SK-N-DZ (cell line): Measurements from ENCODE around the gene TMEM233.
"Not testable (repeated sequence)": the region's sequence is repeated elsewhere in the genome, so short reads cannot be mapped to it uniquely, and the experiment has no call there.

ENCODE experiments used
- DNase-seq: peaks from one replicate; pipeline ENCODE4 v3.0.0-alpha.2; 2015; ENCODE audit warnings: low spot score

Gene TMEM233

DNA sequence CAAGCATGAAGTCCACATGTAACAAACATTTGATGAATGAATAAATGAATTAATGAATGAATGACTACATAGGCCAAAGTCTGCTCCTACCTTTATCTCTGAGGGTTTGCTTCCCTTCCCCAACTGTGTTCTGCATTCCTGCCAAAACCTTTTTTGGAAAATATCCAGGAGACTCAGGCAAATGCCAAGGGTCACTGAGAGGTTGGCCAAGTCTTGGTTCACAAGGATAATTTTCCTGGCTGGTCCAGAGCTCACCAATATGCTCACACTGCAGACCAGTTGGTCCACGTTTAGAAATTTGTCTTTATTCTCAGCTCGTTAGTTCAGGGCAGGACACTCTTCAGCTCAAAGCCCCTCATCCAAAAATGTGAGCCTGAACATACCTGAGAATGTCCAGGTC is 10.2 kb downstream of the TMEM233 start:
- no peak for DNase-seq

DNA sequence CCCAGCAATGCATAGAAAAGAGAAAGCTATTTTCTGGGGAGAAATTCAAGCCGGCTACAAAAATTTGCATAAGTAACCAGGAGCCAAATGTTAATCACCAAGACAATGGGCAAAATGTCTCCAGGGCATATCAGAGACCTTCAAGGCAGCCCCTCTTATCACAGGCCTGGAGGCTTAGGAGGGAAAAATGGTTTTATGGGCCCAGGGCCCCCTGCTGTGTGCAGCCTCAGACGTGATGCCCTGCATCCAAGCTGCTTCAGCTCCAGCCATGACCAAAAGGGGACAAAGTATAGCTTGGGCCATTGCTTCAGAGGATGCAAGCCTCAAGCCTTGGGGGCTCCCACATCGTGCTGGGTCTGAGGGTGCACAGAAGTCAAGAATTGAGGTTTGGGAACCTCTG is 15.8 kb downstream of the TMEM233 start:
- no peak for DNase-seq

DNA sequence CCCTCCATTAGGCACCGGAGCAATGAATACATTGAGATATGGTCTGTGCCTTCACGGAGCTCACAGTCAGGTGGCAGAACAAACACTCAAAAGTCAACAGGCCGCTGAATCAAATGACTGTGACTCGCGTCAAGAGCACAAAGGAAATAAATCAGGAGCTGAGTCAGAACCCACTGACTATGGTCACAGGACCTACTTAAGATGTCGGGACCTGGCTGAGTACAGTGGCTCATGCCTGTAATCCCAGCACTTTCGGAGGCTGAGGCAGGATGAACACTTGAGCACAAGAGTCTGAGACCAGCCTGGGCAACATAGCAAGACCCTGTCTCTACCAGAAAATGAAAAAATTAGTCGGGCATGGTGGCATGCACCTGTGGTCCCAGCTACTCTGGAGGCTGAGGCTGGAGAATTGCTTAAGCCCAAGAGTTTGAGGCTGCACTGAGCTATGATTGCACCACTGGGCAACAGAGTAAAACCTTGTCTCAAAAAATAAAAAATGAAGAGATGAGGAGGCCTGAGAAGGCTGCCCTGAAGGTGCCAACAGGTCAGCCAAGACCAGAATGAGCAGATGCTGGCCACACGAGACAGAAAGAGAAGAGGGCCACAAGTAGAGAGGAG is 19.9 kb downstream of the TMEM233 start:
- DNase-seq: no peak

DNA sequence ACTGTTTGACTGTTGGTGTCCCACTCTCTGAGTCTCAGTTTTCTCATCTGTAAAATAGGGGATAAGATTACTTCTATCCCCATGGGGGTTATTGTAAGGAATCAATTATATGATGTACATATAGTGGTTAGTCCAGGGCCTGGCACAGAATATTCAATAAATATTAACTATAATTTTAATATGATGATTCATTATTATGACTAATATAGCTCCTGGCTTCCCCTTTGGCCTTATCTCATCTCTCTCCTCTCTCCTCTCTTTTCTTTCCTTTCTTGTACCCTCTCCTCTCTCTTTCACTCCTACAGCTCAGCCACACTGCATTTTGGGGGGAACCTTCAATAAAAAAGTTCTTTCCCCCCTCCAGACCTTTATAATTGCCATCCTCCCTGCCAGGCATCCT is 21.1 kb downstream of the TMEM233 start:
- DNase-seq: no peak

DNA sequence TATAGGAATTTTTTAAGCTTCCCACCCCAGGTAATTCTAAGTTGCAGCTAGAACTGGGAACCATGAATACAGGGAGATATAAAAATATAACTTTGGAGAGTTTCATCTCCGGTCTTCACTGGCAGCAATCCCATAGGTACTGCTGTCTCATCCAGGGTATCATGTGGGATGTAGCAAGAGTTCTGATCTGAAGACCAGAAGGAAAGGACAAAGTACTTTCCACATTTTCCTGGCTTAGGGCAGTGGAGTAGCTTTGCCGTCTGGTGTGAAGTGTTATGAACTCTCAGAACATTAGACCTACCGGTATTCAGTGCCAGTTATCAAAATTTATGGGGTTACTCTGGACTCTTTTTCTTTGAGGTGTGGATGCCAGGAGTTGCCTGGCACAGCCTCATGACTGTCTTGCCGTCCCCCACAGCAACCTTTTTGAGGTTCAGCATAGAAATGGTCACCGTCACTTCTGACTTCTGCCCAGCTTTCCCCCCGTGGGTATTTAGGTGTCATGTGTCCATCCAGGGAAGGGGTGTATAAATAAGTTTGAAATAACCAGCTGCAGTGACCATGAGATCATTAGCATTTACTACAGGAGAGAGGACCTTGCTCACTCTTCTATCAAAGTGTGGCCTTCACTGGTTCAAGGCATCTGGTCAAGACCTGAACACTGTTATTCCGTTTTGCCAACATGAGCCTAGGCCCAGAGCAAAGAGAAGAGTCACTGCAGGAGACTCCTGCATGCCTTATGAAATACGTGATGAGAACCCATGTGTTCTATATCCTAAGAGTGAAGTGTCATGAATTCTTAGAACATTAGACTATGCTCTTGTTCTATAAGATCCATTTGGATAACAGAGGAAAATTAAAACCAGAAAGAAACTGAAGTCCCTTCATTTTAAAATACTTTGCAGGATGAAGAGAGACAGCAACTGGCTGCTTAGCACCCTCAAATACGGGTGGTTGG is 22.2 kb downstream of the TMEM233 start:
- no peak for DNase-seq

DNA sequence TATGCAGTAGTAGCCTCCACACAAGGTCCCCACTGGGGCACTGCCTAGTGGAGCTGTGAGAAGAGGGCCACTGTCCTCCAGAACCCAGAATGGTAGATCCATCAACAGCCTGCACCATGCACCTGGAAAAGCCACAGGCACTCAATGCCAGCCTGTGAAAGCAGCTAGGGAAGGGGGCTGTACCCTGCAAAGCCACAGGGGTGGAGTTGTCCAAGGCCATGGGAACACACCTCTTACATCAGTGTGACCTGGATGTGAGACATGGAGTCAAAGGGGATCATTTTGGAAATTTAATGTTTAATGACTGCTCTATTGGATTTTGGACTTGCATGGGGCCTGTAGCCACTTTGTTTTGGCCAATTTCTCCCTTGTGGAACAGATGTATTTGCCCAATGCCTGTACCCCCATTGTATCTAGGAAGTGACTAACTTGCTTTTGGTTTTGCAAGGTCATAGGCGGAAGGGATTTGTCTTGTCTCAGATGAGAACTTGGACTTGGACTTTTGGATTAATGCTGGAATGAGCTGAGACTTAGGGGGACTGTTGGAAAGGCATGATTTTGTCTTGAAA is 24.8 kb downstream of the TMEM233 start:
- DNase-seq: not testable (repeated sequence)

DNA sequence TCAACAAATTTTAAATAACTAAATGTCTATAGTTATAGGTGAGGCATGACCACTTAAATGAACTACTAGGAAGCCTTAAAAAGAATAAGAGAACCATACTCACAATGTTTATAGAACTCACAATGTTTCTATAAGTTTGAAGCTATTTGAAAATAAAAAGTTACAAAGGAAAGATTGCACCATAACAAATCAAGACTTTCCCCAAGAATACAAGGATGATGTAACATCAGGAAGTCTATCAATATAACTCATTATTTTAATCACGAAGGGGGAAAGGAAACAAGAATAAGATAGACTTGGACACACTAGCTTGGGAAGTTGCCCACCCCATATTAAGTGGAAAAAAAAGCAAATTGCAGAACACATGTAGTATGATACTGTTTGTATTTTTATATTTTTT is 26.9 kb downstream of the TMEM233 start:
- no peak for DNase-seq

DNA sequence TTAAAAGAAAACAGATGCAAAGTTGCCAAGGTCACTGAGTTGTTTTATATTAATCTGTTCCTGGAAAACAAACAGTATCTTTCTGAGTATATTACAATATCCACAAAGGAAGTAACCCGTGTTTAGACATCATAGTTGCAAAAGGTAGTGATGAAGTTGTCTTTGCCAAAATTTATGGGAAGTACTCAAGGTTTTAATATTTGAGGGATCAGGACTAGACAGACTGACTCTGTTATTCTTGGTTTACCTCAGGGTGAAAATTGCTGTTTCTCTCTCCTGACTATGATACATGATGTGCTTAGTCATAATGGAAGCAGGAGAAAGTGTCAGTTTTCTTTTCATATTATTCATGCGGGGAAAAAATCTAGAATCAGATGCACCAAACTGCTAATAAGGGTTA is 28.3 kb downstream of the TMEM233 start:
- DNase-seq: no peak

DNA sequence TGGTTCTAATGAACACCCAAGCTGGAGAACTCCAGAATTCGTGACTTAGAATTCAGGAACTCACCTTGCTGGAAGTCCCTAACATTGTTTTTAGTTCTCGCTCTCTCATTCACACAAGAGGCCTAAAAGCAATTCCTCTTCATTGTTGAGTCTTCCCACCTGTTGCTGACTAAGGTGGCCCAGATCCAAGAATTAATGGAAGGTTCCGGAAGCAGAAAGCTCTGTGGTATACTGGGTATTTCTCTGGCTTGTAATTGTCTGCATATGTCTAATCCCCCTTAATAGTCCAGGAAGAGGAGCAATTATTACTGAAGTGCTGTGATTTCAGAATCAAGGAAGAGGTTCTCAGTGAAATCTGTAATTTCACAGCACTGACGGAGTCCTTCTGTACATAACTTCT is 31.4 kb downstream of the TMEM233 start:
- DNase-seq: no peak

DNA sequence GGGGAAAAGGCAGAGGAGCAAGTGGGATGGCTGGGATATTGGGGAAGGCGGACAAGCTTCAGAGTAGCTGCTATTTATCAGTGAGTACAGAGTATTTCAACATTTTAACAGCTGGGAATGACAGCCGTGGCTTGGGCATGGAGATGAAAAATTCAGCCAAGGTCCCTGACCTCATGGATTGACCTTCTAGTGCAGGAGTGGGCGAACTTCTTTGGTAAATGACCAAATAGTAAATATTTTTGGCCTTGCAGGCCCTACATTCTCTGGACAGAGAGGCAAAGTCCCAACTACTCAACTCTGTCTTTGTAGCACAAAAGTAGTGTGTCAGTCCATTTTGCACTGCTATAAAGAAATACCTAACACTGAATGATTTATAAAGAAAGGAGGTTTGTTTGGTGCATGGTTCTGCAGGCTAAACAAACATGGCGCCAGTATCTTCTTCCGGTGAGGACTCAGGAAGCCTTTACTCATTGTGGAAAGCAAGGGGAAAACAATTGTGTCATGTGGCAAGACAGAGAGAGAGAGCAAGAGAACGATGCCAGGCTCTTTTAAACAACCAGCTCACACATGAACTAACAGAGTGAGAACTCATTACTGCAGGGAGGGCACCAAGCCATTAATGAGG is 33.6 kb downstream of the TMEM233 start:
- no peak for DNase-seq

DNA sequence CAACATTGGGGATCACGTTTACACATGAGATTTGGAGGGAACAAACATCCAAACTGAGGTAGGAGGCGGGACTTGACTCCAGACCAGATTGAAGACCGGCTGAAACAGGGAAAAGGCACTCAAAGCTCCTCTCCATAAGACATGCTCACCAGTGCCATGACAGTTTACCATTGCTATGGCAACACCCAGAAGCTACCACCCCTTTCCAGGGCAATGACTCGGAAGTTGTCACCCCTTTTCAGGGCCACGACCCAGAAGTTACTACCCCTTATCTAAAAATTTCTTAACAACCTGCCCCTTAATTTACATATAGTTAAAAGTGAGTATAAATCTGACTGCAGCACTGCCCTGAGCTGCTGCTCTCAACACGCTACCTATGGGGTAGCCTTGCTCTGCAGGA is 34.1 kb downstream of the TMEM233 start:
- no peak for DNase-seq

DNA sequence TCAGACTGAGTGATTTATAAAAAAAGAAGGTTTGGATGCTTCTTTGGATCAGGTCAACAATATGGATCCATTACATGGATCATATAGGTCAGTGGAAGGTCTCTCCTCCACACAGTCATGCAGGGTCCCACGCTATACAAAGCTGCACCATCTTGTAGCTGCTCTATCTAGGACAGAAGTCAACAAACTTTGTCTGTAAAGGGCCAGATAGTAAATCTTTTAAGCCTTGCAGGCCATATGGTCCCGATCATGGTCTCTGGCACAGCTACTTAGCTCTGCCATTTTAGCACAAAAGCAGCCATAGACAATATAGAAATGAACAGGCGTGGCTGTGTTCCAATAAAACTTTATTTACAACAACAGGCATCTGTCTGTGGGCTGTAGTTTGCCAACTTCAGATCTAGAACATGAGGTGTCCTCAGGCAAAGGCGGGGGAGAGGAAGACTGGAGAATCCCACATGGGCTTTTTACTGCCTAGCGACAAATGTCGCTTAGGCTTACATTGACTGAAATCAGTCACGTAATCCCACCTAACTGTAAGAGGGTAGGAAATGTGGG is 36.7 kb downstream of the TMEM233 start:
- DNase-seq: no peak

DNA sequence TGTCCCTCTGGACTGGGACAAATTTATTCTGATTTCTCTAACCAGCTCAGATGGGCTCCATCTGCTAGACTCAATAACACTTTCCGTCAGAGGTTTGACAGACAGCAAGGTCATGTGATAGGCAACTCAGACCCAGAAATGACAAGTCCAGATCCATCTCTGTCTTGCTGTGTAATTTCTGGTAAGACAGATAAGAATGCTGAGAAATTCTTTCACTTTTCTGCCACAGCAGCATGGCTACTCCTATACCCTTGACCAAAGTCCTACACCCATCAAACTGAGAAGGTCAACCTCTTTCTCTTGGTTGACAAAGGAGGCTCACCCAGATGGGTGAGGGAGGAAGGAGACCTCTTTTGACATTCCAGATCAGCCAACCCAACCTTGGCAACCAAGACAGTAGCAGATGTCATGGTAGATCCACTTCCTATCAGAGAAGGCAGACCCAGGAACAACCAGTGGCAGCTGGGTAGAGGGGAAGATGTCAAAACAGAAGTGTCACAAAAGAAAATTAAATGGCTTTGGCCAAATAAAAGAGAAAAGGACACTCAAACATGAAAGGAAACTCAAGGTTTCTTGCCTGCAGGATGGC is 37.5 kb downstream of the TMEM233 start:
- no peak for DNase-seq

DNA sequence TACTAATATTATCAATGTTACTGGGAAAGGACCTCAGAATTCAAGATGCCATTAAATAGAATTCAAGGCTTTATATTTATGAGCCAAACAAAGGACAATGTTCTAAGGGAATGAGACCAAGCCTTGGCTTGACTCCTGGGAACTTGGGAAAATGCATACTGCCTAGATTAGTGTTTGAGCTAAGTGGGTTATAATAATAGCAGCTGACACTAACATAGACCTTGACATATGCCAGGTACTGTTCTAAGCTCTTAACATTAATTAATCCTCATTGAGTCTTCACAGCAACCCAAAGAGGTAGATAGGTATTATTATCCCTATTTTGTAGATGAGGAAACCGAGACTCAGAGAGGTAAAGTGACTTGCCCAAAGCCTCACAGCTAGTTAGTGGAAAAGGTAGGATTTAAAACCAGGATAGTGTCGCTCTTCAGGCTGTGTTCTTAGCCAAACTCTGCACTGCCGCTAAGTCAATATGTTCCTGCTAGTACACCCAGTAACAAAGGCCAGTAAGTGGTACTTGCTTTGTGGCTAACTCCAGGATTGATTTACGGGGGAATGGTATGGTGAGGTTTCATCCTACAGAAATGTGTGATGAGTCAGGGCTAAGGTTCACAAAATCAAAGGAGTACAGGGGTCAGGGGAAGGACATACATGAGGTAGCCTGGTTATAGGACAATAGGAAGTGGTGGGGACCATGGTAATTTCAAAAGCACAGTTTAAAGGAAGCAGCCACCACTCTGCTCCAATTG is 38.5 kb downstream of the TMEM233 start:
- DNase-seq: no peak

DNA sequence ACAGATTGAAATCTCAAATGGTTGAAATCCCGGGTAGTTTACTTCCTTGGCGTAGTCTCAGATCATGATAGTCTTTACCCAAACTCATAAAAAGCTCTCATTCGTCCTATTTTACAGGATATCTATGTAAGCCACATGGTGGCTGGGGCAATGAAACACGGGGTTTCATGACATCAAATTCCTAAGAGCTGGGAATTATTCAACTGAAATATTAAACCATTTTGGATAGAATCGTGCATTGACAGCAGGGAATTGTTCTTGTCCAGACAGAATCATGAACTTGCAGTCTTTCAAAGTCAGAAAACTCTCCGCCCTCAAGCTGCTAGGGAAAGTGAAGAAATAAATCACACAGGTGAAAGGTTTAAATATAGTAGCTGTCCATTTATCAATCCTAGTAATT is 41.2 kb downstream of the TMEM233 start:
- DNase-seq: no peak

DNA sequence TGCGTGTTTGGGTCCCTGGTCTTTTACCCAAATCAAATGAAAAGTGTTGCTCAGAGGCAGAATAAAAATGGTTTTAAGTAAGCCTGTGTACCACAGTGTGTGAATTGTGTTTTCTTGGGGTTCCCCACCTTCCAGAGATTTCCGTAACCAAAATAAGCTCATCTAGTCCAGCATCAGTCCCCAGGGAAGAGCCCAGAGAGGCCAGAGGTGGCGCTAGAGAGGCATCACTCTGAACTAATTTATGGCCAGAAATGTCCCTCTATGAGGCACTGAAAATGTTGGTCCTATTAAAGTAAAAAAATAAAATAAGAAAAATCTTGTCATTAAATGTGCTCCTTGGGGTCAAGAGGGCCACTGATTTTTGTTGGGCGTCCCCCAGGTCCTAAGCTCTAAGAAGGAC is 49.4 kb downstream of the TMEM233 start:
- DNase-seq: no peak

DNA sequence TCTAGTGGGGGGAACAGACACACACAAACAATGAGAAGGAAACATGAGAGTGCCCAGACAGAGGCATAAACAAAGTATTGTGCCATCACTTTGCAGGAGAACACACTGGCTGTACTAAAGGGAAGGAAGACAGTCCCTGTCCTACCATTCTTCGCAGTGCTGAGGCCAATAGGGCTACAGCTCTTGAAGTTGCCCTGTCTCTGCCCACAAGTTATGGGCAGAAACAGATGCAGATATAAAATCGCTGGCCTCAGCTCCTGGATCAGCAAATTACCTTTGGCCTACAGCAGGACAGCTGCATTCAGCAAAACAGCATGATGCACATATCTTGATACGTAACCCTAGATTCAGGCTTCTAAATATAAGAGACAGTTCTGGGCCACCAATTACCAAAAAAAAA is 51.4 kb downstream of the TMEM233 start:
- DNase-seq: no peak

DNA sequence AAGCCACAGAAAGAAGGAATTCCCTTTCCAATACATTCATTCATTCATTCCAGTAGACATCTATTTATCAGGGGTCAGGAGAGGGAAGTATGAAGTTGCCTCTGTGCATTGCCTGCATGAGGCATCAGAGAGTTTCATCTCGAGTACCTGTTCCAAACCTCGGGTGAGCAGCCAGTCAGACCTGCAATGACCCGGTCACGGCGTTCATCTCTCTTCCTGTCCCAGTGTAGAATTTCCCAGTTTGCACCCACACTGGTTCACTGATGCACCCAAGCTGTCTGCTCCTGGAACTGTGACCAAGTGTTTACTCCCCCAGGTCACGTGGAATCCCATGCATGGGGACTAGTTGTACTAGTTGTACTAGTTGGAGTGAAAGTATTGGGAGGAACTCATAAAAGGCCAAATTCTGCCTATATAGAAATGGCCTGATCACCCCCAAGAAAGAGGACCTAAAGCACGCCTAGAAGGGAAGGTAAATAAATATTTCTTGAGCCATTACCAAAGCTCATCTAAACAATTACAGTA is 52.0 kb downstream of the TMEM233 start:
- DNase-seq: no peak

DNA sequence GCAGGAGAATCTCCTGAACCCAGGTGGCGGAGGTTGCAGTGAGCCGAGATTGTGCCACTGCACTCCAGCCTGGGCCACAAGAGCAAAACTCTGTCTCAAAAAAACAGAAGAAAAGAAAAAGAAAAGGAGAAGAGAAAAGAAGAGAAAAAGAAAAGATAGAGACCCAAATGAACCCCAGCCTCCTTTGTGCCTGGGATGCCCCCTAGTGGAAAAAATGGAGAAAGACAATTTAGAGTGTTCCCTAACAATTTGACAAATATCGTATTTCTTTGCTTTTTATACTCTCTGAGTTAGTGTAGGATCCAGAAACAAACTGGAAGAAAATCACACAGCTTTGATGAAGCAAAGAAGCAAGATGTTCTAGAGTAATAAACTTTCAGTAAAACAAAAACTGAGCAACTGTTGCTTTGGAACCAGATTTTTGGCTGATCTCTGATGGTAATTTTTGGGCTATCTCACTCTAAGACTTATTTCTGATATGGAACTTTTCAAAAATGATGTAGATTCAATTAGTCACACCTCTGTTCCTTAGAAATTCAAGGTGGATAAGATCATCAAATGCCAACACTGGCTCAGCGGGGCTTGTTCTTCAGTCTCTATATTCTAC is 55.7 kb downstream of the TMEM233 start:
- DNase-seq: no peak

DNA sequence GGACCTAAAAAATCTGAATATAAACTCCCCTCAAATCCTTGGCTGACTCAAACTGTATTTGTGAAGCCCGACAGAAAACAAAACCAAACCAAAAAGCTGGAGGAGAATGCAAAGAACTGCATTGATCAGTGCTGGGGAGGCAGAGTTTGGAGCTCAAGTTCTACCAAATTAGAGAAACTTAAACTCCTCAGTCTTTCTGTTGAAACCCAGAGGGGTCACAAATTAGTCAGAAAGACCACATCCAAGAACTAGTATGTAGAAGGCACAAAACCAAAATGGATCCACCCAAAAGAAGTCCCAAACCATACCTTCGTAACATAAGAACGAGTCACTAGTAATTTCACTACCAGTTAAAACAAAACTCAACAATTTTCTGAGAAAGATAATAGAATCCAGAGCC is 59.1 kb downstream of the TMEM233 start:
- DNase-seq: no peak
